Muscle layer of colon (tissue), 2 donors: Measurements from ENCODE around the gene TRIP6.
A peak's percentile ranks its signal among the peaks of the same experiment; 100 is the strongest.

Experiments used
- H3K27ac ChIP-seq: one replicate; pipeline ENCODE4 v1.7.0; 2013; ENCODE audit warnings: low read depth, mild to moderate bottlenecking, low read length, moderate library complexity
- H3K27me3 ChIP-seq, 2 donors: one replicate each; pipeline ENCODE4 v1.7.0; 2013; ENCODE audit warnings: low read length in 2 of 2, mild to moderate bottlenecking in 2 of 2; ENCODE audit not compliant: insufficient read depth in 2 of 2, control insufficient read depth in 1 of 2
- H3K36me3 ChIP-seq: one replicate; pipeline ENCODE4 v1.7.0; 2013; ENCODE audit warnings: mild to moderate bottlenecking, low read length; ENCODE audit not compliant: insufficient read depth
- H3K4me1 ChIP-seq: one replicate; pipeline ENCODE4 v1.7.0; 2013; ENCODE audit warnings: mild to moderate bottlenecking, low read length; ENCODE audit not compliant: insufficient read depth
- H3K4me3 ChIP-seq, 2 donors: one replicate each; pipeline ENCODE4 v1.7.0; 2013; ENCODE audit warnings: low read length in 2 of 2, low read depth in 1 of 2, mild to moderate bottlenecking in 1 of 2, moderate library complexity in 1 of 2
- H3K9ac ChIP-seq: one replicate; pipeline ENCODE4 v1.7.0; 2013; ENCODE audit warnings: low read length
- H3K9me3 ChIP-seq: one replicate; pipeline ENCODE4 v1.7.0; 2013; ENCODE audit warnings: mild to moderate bottlenecking, low read length
- donor health status: abdominal sarcoma.
- donor health status: Adenocarcinoma of cecum.

Gene TRIP6

DNA sequence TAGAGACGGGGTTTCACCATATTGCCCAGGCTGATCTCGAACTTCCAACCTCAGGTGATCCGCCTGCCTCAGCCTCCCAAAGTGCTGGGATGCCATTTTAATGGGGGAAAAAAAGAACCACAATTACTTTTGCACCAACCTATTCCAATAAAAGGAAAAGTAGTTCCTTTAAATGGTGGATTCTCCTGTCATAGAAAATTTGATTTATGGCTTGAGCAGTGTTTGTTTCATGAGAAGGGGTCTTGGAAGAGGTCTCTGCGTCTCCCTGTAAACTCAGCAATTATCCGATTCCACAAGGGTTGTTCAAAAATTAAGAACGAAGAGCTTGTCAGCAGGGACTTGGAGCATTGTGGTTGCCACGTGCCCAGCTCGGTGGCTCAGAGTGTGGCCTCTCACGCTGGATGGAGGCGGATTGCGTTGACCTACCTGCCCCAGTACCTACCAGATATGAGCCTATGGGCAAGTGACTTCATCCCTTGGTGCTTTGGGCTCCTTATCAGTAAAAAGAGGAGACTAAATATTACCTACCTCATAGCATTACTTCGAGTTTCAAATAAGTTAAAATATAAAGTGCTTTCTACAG is 2.8 kb upstream of the TRIP6 start:
- Histone ChIP-seq H3K27me3 (no peaks in the 10 kb centered on the region), H3K9me3 (no peaks in the 10 kb centered on the region), H3K9ac (no peak overlapping the region), H3K27ac (no peak overlapping the region), H3K4me1 (peaks cover 25% of the 10 kb centered on the region), H3K36me3 (peaks cover 12% of the 10 kb centered on the region), H3K4me3 (no peak overlapping the region)

DNA sequence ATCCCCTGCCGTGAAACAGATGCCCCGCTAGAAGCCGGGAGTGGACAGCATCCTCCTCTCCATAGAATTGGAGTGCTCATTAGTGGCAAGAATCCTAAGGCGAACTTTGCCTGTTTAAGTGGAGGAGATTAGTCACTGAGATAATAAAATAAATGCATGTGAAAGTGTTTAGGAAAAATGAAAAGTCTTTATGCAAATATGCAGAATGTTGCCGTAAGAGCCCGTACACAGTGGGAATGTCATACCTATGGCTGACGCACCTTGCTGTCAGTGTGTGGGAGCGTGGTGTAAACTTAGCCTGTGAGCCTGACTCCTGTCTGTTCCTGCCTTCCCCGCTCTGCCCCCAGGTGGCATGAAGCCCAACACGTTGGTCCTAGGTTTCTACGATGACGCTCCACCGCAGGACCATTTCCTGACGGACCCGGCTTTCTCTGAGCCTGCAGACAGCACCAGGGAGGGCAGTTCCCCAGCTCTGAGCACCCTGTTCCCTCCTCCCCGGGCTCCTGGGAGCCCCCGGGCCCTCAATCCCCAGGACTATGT is 1.7 kb upstream of the TRIP6 start:
- Histone ChIP-seq H3K4me3 (no peak overlapping the region), H3K9me3 (no peaks in the 10 kb centered on the region), H3K4me1 (peaks cover 25% of the 10 kb centered on the region), H3K36me3 (peaks cover 12% of the 10 kb centered on the region), H3K27me3 (no peaks in the 10 kb centered on the region), H3K9ac (no peak overlapping the region), H3K27ac (peak overlapping the region; percentile 99)

DNA sequence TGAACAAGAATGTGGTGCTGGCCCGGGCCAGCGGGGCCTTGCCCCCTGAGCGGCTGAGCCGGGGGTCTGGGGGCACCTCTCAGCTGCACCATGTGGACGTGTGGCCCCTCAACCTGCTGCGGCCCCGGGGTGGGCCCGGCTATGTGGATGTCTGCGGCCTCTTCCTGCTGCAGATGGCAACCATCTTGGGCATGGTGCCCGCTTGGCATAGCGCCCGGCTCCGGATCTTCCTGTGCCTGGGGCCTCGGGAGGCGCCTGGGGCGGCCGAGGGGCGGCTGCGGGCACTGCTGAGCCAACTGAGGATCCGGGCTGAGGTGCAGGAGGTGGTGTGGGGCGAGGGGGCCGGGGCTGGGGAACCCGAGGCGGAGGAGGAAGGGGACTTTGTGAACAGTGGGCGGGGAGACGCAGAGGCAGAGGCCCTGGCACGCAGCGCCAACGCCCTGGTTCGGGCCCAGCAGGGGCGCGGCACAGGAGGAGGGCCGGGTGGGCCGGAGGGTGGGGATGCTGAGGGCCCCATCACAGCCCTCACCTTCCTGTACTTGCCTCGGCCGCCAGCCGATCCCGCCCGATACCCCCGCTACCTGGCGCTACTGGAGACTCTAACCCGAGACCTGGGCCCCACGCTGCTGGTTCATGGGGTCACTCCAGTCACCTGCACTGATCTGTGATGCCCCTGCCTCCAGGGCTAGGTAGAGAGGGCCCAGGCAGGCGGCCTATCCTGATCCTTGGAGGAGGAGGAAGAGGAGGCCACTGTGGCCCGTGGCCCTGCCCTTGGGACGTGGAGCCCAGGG is 1.1 kb upstream of the TRIP6 start:
- Histone ChIP-seq H3K4me1 (peaks cover 25% of the 10 kb centered on the region), H3K27me3 (no peaks in the 10 kb centered on the region), H3K4me3 (peak overlapping the region in 1 of 2 donors; percentile 81), H3K9me3 (no peaks in the 10 kb centered on the region), H3K27ac (peak overlapping the region; percentile 99), H3K36me3 (peaks cover 12% of the 10 kb centered on the region), H3K9ac (peak overlapping the region; percentile 87)

DNA sequence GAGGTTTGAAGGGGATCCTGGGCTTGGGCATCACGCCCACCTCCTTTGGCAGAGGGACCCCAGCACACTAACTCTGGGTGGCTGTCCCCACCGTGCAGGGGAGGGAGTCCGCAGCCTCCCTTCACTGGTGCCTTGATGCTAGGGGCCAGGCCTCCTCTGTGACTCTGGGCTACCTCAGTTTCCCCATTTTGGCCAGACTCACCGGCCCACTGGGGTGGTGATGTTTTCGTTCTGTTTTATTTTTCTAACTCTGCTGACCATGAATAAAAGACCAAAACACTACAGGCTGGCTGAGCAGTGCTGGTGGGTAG is 503 bp upstream of the TRIP6 start:
- Histone ChIP-seq H3K27ac (peak overlapping the region; percentile 99), H3K36me3 (peaks cover 17% of the 10 kb centered on the region), H3K9ac (peak overlapping the region; percentile 87), H3K4me3 (peak overlapping the region; percentile 81 to 90), H3K27me3 (no peaks in the 10 kb centered on the region), H3K9me3 (no peaks in the 10 kb centered on the region), H3K4me1 (peaks cover 25% of the 10 kb centered on the region)

DNA sequence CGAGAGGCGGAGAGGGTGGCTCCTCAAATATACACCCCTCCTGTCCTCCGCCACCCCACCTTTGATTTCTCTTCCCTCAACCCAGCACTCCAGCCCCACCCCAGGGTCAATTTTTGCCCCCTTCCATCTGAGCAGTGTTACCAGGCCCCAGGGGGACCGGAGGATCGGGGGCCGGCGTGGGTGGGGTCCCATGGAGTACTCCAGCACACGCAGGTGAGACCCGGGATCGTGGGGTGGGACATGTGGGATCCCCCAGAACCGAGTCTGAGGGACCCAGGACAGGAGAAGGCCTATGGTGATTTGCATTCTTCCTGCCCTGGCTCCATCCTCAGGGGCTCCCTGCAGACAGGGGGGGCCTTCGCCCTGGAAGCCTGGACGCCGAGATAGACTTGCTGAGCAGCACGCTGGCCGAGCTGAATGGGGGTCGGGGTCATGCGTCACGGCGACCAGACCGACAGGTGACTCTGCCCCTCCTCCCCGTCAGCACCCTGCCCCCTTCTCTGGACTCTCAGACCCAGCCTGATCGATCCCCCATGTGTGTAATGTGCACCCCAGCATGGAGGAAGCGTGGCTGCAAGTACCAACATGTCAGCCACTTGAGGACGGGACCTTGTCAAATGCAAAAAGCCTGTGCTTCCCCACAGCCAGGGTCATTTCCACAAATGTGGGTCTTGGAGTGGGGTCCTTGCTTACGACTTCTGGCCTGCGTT is 744 bp downstream of the TRIP6 start:
- Histone ChIP-seq H3K9me3 (no peaks in the 10 kb centered on the region), H3K27me3 (no peaks in the 10 kb centered on the region), H3K9ac (peak overlapping the region; percentile 91), H3K4me3 (peak overlapping the region; percentile 81 to 90), H3K36me3 (peaks cover 27% of the 10 kb centered on the region), H3K4me1 (peaks cover 25% of the 10 kb centered on the region), H3K27ac (peak overlapping the region; percentile 99)

DNA sequence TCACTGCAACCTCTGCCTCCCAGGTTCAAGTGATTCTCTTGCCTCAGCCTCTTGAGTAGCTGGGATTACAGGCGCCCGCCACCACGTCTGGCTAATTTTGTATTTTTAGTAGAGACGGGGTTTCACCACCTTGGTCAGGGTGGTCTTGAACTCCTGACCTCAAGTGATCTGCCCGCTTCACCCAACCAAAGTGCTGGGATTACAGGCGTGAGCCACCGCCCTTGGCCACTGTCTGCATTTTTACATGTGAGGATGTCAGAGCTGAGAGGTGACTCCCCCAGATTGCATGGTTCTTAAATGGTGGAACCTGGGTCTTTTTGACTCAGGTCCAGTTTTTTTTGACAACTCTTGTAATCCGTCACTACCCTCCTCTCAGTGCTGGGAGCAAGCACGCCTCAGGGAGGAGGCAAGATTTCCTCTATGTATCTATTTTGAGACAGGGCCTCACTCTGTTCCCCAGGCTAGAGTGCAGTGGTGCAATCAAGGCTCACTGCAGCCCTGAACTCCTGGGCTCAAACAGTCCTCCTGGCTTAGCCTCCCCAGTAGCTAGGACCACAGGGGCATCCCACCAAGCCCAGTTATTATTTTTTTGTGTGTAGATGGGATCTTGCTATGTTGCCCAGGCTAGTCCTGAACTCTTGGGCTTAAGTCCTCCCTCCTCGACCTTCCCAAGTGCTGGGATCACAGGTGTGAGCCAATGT is 6.6 kb downstream of the TRIP6 start:
- Histone ChIP-seq H3K4me1 (peaks cover 31% of the 10 kb centered on the region), H3K9me3 (no peaks in the 10 kb centered on the region), H3K27me3 (no peaks in the 10 kb centered on the region), H3K27ac (peak overlapping the region; percentile 99), H3K4me3 (peak overlapping the region; percentile 79 to 100), H3K9ac (peak overlapping the region; percentile 56), H3K36me3 (peaks cover 47% of the 10 kb centered on the region)

DNA sequence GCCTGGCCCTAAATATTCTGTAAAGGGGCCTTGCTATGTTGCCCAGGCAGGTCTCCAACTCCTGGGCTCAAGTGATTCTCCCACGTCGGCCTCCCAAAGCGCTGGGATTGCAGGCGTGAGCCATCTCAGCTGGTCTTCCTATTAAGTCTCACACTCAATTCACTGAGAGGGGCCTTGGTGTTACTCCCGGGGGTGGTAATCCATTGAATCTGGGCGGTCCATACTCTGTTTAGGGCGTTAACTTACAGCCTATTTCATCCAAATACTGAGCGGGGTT is 7.1 kb downstream of the TRIP6 start:
- peaks cover 50% of the 10 kb centered on the region for H3K36me3 ChIP-seq
- H3K4me1 ChIP-seq, result peaks cover 27% of the 10 kb centered on the region

DNA sequence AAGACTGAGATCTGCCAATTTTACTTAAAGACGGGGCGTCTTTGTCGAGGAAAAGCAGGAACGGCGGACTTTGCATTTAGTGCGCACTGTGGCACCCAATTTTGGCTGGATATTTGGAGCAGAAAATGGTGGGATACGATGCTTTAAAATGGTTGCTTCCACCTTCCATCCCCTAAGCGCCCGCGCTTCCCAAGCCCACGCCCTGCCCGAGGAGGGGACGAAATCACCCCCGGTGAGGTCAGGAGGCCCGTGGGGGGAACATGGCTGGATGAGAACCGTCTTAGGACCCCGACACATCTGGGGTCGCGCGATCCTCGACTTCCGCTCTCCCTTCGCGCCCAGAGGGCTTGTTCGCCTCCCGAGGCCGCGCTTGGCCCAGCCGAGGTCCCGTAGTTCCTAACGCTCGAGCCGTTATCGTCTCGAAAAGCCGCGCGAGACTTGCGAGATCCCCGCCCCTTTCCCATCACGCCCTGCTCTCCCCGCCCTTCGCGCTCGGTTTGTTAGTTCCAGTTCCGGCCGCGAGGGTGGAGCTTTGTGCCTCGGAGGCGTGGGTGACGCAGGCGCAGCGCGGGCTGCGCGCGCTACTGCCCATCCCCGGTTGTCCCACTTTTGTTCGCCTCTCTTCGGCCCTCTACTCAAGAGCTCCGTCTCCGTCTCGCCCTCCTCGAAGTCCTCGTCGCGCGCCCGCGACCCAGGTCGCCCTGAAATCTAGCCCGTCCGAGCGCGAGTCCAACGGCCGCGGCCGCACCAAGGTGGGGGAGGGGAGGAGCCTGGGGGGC is 7.6 kb downstream of the TRIP6 start, which contains the start of gene SRRT:
TSS of gene SRRT (plus strand) at position 527 of the 779 bp plus-strand sequence. CDS start 488 bp downstream, outside the sequence.
- H3K27ac ChIP-seq, result peak within 1 kb of the TSS; percentile 99
- no peaks in the 10 kb centered on the region for H3K27me3 ChIP-seq
- no peaks in the 10 kb centered on the region for H3K9me3 ChIP-seq
- H3K36me3 ChIP-seq, result peaks cover 53% of the 10 kb centered on the region
- H3K4me3 ChIP-seq, result peak within 1 kb of the TSS; percentile 79 to 100
- peak within 1 kb of the TSS; percentile 90 for H3K9ac ChIP-seq
- peaks cover 27% of the 10 kb centered on the region for H3K4me1 ChIP-seq

More for the DNA sequence above, 7.1 kb downstream of the TRIP6 start:
- Histone ChIP-seq H3K4me3 (peak overlapping the region; percentile 79 to 100), H3K27me3 (no peaks in the 10 kb centered on the region), H3K27ac (peak overlapping the region; percentile 99), H3K9ac (peak overlapping the region; percentile 56), H3K9me3 (no peaks in the 10 kb centered on the region)

DNA sequence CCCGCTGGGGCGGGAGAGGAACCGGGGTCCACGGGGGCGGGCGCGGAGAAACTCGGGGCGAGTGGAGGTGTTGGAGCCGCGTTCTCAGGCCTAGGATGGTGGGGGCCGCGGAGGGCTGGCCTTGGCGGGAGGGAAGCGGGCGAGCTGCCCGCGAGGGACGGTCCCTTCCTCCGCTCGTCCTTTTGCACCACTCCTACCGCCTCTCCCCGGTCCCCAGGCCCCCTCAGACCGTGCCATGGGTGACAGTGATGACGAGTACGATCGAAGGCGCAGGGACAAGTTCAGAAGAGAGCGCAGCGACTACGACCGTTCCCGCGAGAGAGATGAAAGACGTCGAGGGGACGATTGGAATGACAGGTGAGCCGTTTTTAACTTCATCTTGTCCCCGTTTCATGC is 8.2 kb downstream of the TRIP6 start:
- Histone ChIP-seq H3K4me1 (peaks cover 27% of the 10 kb centered on the region), H3K27me3 (no peaks in the 10 kb centered on the region), H3K27ac (peak overlapping the region; percentile 99), H3K36me3 (peaks cover 52% of the 10 kb centered on the region), H3K9me3 (no peaks in the 10 kb centered on the region), H3K4me3 (peak overlapping the region; percentile 79 to 100), H3K9ac (peak overlapping the region; percentile 90)

DNA sequence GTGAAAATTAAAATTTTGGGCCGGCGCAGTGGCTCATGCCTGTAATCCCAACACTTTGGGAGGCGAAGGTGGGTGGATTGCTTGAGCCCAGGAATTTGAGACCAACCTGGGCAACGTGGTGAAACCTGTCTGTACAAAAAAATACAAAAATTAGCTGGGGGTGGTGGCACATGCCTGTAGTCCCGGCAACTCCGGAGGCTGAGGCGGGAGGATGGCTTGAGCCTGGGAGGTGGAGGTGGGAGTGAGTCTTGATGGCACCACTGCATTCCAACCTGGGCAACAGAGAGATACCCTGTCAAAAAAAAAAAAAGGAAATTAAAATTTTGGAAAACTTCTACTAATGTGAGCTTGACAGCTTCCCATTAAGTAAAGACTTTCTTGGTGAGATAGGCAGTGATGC is 10.8 kb downstream of the TRIP6 start:
- Histone ChIP-seq H3K9ac (no peak overlapping the region), H3K9me3 (no peaks in the 10 kb centered on the region), H3K4me1 (peaks cover 27% of the 10 kb centered on the region), H3K27me3 (no peaks in the 10 kb centered on the region), H3K27ac (no peak overlapping the region), H3K36me3 (peaks cover 54% of the 10 kb centered on the region), H3K4me3 (no peak overlapping the region)
